Measurements from ENCODE around the gene KRT39. TPM values are rescaled to one million over a fixed set of nuclear protein-coding genes. Genes with fewer than 3 reads are reported as not detected.

KRT39 gene
- total and polyA plus RNA-seq, 2 of the 13 experiments (the other 11 are each of a cell fraction or from before 2014, with no cell fraction given): 0.07 to 1.2 TPM

DNA sequence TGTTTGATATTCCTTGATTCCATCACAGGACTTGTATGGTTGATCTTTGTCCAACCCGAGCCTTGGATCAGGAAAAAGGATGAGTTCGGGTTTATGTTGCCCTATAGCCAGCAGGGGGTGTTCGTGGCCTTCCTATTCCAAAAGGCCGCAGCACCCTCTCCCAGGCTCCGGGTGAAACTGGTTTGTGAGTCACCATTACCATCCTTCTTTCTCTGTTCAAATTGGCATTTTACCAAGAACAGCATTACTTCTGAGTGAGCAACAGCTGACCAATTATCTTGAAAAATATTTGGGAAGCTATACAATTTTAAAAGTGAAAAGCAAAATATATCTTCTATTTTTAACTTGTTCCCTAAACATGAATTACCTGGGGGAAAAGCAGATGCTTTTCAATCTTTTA, 57.4 kb downstream of the KRT39 start (continued):
- TF ChIP-seq, protein P1, sequence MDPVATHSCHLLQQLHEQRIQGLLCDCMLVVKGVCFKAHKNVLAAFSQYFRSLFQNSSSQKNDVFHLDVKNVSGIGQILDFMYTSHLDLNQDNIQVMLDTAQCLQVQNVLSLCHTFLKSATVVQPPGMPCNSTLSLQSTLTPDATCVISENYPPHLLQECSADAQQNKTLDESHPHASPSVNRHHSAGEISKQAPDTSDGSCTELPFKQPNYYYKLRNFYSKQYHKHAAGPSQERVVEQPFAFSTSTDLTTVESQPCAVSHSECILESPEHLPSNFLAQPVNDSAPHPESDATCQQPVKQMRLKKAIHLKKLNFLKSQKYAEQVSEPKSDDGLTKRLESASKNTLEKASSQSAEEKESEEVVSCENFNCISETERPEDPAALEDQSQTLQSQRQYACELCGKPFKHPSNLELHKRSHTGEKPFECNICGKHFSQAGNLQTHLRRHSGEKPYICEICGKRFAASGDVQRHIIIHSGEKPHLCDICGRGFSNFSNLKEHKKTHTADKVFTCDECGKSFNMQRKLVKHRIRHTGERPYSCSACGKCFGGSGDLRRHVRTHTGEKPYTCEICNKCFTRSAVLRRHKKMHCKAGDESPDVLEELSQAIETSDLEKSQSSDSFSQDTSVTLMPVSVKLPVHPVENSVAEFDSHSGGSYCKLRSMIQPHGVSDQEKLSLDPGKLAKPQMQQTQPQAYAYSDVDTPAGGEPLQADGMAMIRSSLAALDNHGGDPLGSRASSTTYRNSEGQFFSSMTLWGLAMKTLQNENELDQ (CRISPR knock-in tag; IDR thresholded peaks at IDR 0.05; ENCODE audit: borderline replicate concordance): no peak
- TF ChIP-seq CENPX (CRISPR knock-in tag; IDR thresholded peaks at IDR 0.05): no peak
- TF ChIP-seq TP53 (CRISPR knock-in tag; conservative IDR thresholded peaks at IDR 0.05): no peak
- peak; percentile 44; the same call in 1 of the 2 replicates for TF ChIP-seq HNF1B (CRISPR knock-in tag; IDR thresholded peaks at IDR 0.05)
- TF ChIP-seq ARID5B (CRISPR knock-in tag; IDR thresholded peaks at IDR 0.05): peak; percentile 49
- TF ChIP-seq, protein P2, sequence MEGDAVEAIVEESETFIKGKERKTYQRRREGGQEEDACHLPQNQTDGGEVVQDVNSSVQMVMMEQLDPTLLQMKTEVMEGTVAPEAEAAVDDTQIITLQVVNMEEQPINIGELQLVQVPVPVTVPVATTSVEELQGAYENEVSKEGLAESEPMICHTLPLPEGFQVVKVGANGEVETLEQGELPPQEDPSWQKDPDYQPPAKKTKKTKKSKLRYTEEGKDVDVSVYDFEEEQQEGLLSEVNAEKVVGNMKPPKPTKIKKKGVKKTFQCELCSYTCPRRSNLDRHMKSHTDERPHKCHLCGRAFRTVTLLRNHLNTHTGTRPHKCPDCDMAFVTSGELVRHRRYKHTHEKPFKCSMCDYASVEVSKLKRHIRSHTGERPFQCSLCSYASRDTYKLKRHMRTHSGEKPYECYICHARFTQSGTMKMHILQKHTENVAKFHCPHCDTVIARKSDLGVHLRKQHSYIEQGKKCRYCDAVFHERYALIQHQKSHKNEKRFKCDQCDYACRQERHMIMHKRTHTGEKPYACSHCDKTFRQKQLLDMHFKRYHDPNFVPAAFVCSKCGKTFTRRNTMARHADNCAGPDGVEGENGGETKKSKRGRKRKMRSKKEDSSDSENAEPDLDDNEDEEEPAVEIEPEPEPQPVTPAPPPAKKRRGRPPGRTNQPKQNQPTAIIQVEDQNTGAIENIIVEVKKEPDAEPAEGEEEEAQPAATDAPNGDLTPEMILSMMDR (CRISPR knock-in tag; IDR thresholded peaks at IDR 0.05): peak; percentile 94
- TF ChIP-seq KAT8 (CRISPR knock-in tag; IDR thresholded peaks at IDR 0.05): 0 out of 2 replicates have a peak, but pooled peaks have one; percentile 23
- TF ChIP-seq STAG1 (CRISPR knock-in tag; IDR thresholded peaks at IDR 0.05): peak; percentile 100
- TF ChIP-seq ZNF746 (CRISPR knock-in tag; IDR thresholded peaks at IDR 0.05): no peak
- peak; percentile 75; the same call in 1 of the 2 replicates for TF ChIP-seq SMAD3 (CRISPR knock-in tag; IDR thresholded peaks at IDR 0.05)
- 0 out of 2 replicates have a peak, but pooled peaks have one; percentile 25 for TF ChIP-seq PITX1 (CRISPR knock-in tag; IDR thresholded peaks at IDR 0.05)
- peak; percentile 18 for TF ChIP-seq SAP130 (CRISPR knock-in tag; IDR thresholded peaks at IDR 0.05; ENCODE audit: low read depth)
- no peak for TF ChIP-seq ZBTB34 (CRISPR knock-in tag; IDR thresholded peaks at IDR 0.05)
- TF ChIP-seq SOX13 (IDR thresholded peaks at IDR 0.05): no peak
- TF ChIP-seq SOX13 (CRISPR knock-in tag; conservative IDR thresholded peaks at IDR 0.05 in 1 of 2, IDR thresholded peaks at IDR 0.05 in 1 of 2): peak in 1 of 2 experiments; percentile 34; a peak in 1 of 4 replicates
- TF ChIP-seq JUND (CRISPR knock-in tag; IDR thresholded peaks at IDR 0.05): no peak
- peak; percentile 48; the same call in 1 of the 2 replicates for TF ChIP-seq ZNF614 (CRISPR knock-in tag; IDR thresholded peaks at IDR 0.05; ENCODE audit: borderline replicate concordance)
- peak in 1 of 2 experiments; percentile 64; a peak in 1 of 4 replicates for TF ChIP-seq KLF16 (CRISPR knock-in tag; IDR thresholded peaks at IDR 0.05)
- TF ChIP-seq ZNF501 (CRISPR knock-in tag; IDR thresholded peaks at IDR 0.05): peak; percentile 69; the same call in 1 of the 2 replicates

Measured in HepG2 (cell line).